Measurements from ENCODE around the gene PHLDA1.
A peak's percentile ranks its signal among the peaks of the same experiment; 100 is the strongest.

Gene PHLDA1

DNA sequence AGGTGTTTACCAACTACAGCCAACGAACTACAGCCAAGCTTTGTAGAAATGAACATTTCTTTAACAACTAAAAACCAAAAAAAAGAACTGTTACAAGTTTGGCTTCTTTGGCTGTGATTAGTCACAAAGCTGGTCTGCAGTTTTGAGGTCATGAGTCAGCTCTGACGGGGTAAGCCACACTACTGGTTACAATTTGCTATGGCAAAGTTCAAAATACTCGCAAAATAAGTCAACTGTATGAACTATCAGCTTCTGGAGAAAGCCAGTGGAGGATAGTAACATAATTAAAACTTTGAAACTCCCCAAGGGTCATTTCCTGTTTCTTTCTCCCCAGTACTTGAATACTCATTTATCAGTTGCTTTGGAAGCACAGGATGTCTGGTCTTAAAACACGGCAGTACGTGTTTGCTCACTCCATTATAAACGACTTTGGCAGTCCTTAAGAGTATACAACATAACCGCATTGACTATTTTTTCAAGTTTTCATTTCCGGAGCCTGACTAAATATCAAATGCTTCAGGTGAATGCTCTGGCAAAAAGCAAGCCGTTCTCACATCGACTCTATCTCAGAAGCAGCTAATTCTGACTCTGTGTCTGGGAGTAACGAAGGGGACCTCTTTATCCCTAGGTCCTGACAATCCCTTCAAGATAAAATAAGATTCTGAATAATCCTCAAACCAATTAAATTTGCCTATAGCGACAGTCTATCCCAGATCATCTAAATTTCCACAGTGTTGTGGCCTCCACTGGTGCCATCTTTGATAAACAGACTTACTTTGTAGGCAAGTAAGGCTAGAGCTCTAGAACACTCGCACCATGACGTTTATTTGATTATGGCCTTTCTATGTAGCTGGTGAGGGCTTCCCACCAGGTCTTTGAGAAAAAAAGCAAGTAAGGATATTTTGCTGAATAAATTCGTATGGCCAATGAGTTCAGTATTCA lies 10.6 kb downstream of the PHLDA1 start:
- peak; percentile 99 for DNase-seq (ENCODE audit: low read depth, low spot score)
- no peak overlapping the region for H3K4me3 ChIP-seq (ENCODE audit: low read depth, low read length)
- TF ChIP-seq, protein P1, sequence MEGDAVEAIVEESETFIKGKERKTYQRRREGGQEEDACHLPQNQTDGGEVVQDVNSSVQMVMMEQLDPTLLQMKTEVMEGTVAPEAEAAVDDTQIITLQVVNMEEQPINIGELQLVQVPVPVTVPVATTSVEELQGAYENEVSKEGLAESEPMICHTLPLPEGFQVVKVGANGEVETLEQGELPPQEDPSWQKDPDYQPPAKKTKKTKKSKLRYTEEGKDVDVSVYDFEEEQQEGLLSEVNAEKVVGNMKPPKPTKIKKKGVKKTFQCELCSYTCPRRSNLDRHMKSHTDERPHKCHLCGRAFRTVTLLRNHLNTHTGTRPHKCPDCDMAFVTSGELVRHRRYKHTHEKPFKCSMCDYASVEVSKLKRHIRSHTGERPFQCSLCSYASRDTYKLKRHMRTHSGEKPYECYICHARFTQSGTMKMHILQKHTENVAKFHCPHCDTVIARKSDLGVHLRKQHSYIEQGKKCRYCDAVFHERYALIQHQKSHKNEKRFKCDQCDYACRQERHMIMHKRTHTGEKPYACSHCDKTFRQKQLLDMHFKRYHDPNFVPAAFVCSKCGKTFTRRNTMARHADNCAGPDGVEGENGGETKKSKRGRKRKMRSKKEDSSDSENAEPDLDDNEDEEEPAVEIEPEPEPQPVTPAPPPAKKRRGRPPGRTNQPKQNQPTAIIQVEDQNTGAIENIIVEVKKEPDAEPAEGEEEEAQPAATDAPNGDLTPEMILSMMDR (IDR thresholded peaks at IDR 0.05; ENCODE audit: low read depth, low read length): no peak

DNA sequence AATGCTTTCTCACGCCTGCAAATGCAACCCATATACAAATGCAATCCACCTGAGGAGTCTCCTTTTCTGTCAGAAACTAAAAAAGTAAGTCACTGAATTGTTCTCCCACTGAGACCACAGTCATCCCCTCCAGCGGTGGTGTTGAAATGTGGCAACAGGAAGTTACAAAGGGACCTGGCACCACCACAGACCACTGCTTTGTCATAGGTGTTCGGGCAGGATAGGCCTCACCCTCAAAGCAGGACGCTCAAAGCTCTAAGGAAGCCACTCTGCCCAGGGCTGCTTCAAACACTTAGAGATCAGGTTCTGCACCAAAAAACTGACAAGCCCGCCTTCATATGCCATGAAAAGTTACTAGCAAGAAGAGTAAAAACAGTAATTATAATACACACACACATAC lies 11.3 kb downstream of the PHLDA1 start:
- DNase-seq (ENCODE audit: low read depth, low spot score): peak; percentile 91
- TF ChIP-seq, protein P1 (IDR thresholded peaks at IDR 0.05; ENCODE audit: low read depth, low read length): no peak
- in situ Hi-C loops (cut with HindIII; ENCODE audit: low sequenced_read_pairs): no loop called here
- no peak overlapping the region for H3K4me3 ChIP-seq (ENCODE audit: low read depth, low read length)

More for the DNA sequence above, 10.6 kb downstream of the PHLDA1 start:
- in situ Hi-C loops (cut with HindIII; ENCODE audit: low sequenced_read_pairs): no loop called here

DNA sequence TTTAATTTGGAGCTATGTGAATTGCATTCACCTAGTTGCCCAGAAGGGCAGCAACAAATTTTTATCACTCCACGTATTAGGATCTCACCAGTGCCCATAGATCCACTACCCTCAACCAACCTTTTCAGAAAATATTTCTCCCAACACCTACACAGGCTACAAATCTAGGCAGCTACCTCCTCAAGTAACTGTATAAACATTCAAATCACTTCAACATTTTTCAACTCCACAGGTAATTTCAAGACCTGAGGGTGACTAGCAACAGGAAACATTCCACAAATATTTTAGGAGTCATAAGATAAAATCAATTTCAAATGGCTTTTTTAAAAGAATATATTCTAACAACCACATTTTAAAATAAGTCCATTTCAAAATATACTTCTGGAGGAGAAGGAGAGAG lies 12.9 kb downstream of the PHLDA1 start:
- in situ Hi-C loops (cut with HindIII; ENCODE audit: low sequenced_read_pairs): no loop called here
- DNase-seq (ENCODE audit: low read depth, low spot score): no peak
- H3K4me3 ChIP-seq (ENCODE audit: low read depth, low read length): no peak overlapping the region
- TF ChIP-seq, protein P1 (IDR thresholded peaks at IDR 0.05; ENCODE audit: low read depth, low read length): no peak

DNA sequence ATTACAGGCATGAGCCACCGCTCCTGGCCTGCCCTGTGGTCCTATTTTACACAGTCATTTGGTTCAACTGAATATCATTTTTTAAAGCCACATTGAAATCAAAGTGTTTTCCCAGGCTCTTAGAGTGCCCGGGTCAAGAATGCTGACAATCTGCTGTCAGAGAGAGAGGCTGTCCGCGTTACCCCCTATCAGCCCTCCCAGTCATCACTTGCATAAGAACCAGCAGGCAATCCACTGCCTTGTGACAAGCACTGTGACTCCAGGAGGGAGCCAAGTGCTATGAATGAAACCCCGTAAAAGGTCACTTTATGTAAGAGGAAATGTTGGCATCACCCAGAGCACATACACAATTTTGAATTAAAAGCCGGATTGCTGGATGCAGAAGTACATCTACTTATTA lies 13.5 kb downstream of the PHLDA1 start:
- peak; percentile 66 for DNase-seq (ENCODE audit: low read depth, low spot score)
- TF ChIP-seq, protein P1 (IDR thresholded peaks at IDR 0.05; ENCODE audit: low read depth, low read length): no peak
- in situ Hi-C loops (cut with HindIII; ENCODE audit: low sequenced_read_pairs): no loop called here
- H3K4me3 ChIP-seq (ENCODE audit: low read depth, low read length): no peak overlapping the region

DNA sequence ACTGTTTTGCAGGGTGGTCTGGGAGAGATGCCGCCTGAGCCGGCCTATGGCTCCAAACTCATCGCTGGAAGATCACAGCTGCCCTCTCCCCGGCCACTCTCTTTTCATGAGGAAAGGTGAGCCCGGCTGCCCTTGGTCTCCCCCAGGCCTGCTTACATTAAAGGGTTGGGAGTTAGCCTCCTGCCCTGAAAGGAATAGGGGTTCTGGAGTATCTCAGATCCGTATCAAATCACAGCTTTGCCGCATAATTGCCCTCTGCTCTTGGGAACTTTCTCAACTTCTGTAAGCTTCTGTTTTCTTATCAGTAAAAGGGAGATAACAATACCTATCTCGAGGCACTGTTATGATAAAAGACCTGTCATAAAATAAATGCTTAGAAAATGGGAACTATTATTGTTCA lies 17.6 kb downstream of the PHLDA1 start:
- DNase-seq (ENCODE audit: low read depth, low spot score): no peak
- H3K4me3 ChIP-seq (ENCODE audit: low read depth, low read length): no peak overlapping the region
- TF ChIP-seq, protein P1 (IDR thresholded peaks at IDR 0.05; ENCODE audit: low read depth, low read length): no peak
- in situ Hi-C loops (cut with HindIII; ENCODE audit: low sequenced_read_pairs): no loop called here

DNA sequence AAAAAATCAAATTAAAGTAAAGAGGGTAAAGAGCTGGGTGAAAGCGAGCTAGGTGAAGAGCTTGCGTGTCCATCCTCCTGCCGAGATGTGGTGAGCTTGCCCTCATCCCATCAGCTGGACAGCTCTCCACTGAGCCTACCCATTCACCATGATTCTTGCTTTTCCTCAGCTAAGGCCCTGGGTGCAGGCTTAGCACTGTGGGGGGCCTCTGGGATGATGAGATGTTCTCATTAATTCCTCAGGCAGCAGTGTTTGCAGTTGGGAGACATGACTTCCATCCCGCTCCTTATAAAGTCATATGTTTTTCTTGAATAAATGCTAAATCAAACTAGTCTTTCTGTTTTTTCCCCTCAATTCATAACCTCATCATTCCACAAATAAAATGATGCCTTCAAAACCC lies 18.0 kb downstream of the PHLDA1 start:
- no peak for DNase-seq (ENCODE audit: low read depth, low spot score)
- H3K4me3 ChIP-seq (ENCODE audit: low read depth, low read length): no peak overlapping the region
- TF ChIP-seq, protein P1 (IDR thresholded peaks at IDR 0.05; ENCODE audit: low read depth, low read length): no peak
- in situ Hi-C loops (cut with HindIII; ENCODE audit: low sequenced_read_pairs): no loop called here

Measured in astrocyte of the spinal cord (primary cell).